Peyer's patch (tissue), 4 donors: ENCODE results near the gene PLEKHH1.

ENCODE experiments used
- CTCF ChIP-seq, 6 experiments: fragments of 450-650 bp in 4 of 6; fragments of 200-600 bp in 2 of 6; sonication (generic) in 1 of 6; IDR thresholded peaks; one replicate each; pipeline ENCODE4 v1.5.1; 2017 to 2019; ENCODE audit warnings: antibody characterized with exemption in 6 of 6, mild to moderate bottlenecking in 3 of 6, moderate library complexity in 1 of 6
- POLR2A ChIP-seq, 2 donors: fragments of 450-650 bp; IDR thresholded peaks; one replicate each; pipeline ENCODE4 v1.5.1; 2017; ENCODE audit warnings: antibody characterized with exemption in 2 of 2, mild to moderate bottlenecking in 2 of 2, moderate library complexity in 2 of 2

- TF ChIP-seq CTCF (IDR thresholded peaks at IDR 0.05): no peak
- no peak for TF ChIP-seq POLR2A (IDR thresholded peaks at IDR 0.05)
Observed at GRCh38 chr14:67622675-67623074, 89.6 kb downstream of the PLEKHH1 start.
